Activated CD4-positive, alpha-beta T cell treated with anti-CD3 and anti-CD28 coated beads, Interleukin-2, amount 50 U/mL, for 16 hours (primary cell): Measurements from ENCODE around the gene S100Z.

Experiments used
- DNase-seq: peaks from one replicate; pipeline ENCODE4 v3.0.0-alpha.2; 2020

Gene S100Z

DNA sequence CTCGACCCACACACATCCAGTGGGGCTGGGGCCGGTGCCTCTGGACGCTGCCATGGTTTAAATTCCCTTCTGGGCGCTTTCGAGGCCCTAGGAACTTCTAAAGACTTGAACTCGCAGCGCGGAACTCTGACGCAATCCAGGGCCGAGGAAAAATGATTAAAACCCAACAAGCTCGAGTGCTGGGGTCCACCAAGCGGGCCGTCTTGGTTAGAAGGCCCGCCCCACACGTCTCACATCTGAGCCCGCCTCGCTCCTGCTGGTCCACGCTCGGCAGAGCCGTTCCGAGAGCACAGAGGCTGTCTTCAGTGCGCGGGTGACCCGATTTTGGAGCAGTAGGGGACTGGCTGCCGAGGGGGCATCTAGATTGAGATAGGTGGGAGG is 104.6 kb downstream of the S100Z start:
- DNase-seq: no peak

DNA sequence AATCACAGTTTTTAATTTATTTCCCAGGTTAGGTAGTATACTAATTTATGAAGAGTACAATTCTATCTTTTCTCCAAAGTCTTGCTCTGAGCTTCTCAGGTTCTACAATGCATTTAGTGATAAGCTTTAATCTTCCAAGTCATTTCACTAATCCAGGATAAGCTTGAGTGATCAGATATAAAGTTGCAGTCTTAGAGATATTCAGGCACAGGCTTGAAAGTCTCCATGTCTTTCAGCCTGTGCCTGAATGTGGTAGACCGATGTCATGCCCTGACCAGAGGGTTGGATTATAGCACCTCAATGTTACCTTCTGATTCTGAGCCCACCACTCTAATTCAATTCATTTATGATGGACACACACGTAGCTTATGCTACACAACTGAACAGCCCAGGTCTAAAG is 106.2 kb downstream of the S100Z start:
- DNase-seq: no peak

- peak; percentile 48 for DNase-seq
Measured at GRCh38 chr5:76958991-76959767, 109.4 kb downstream of the S100Z start.

DNA sequence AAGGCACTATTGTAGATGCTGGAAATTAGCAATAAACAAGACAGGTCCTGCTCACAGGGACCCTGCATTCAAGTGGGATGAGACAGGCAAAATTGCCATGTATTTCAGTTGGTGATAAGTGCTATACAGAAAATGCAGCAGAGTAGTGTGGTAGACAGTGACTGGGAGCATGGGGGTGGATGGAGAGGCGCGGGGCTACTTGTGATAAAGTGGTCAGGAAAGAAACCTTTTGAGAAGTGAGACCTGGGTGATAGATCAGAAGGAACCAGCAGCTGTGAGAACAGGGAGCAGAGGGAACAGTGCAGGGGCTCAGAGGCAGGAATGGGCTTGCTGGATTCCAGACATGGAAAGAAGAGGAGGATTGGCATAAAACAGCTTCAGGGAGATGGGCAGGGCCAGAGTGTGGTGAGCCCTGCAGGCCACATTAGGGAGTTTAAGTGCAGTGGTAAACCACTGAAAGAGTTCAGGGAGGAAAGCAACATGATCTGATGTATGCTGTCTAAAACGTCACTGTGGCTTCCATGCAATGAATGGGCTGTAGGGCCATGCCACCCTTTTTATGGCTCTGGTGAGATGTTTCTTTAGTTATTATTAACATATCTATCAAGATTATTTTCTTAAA is 110.3 kb downstream of the S100Z start:
- DNase-seq: peak; percentile 39

DNA sequence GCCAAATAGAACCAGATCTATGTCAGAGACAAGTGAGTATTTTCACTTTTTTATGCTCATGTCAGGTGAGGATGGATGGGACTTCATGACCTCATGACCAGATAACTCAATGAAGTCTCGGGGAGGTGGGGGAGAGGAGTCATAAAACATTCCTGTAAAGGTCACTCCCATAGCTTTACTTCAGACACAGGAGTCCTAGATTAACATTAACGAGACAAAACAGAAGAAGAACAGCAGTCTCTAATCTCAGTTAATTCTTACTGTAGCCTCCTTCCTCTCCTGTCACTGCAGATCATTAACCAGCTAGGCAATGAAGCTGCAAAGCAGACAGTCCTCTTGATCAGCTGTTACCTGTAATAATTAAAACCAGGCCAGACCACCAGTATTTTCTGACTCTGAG is 114.2 kb downstream of the S100Z start:
- no peak for DNase-seq
